Ovary (tissue), 9 donors: ENCODE data around the gene PLK5. TPM values are rescaled to one million over a fixed set of nuclear protein-coding genes. Genes with fewer than 3 reads are reported as not detected.

ENCODE experiments used
- DNase-seq, 5 donors: peaks; one replicate each; pipeline ENCODE4 v3.0.0-alpha.2; 2019 to 2020
- H3K27ac ChIP-seq, 2 donors: fragments of 200-600 bp; one replicate each; pipeline versions ENCODE4 v1.5.1 to v1.8.0; 2019 to 2022
- H3K27me3 ChIP-seq: fragments of 200-600 bp; one replicate; pipeline ENCODE4 v1.8.0; 2022
- H3K36me3 ChIP-seq: fragments of 200-600 bp; sonication (generic); one replicate; pipeline ENCODE4 v1.5.1; 2019
- H3K4me1 ChIP-seq: one replicate; pipeline ENCODE4 v1.8.1; 2013; ENCODE audit warnings: mild to moderate bottlenecking, moderate library complexity; ENCODE audit not compliant: insufficient read depth
- H3K4me3 ChIP-seq: fragments of 200-600 bp; sonication (generic); one replicate; pipeline ENCODE4 v1.5.1; 2017
- H3K9me3 ChIP-seq, 2 donors: fragments of 200-600 bp in 1 of 2; sonication (generic) in 1 of 2; one replicate each; pipeline versions ENCODE4 v1.5.1 to v1.8.1; 2013 to 2019; ENCODE audit warnings: mild to moderate bottlenecking in 1 of 2, moderate library complexity in 1 of 2
- EP300 ChIP-seq: sonication (generic); formaldehyde crosslinking; IDR thresholded peaks from one replicate; pipeline ENCODE4 v1.6.1; 2017; ENCODE audit warnings: antibody characterized with exemption
- POLR2A ChIP-seq: fragments of 450-650 bp; IDR thresholded peaks from one replicate; pipeline ENCODE4 v1.6.1; 2017; ENCODE audit warnings: antibody characterized with exemption, mild to moderate bottlenecking, moderate library complexity
- WGBS, 3 donors: extraction: QIAGEN DNeasy Blood & Tissue Kit in 1 of 3; methylation state at CpG; one replicate each; pipeline versions ENCODE4 v1.1.5 to v1.1.7; 2013 to 2017; 5-methylcytosine and 5-hydroxymethylcytosine counted together
- intact Hi-C, 4 donors: fragments of 100-400 bp; cut with DNase I; formaldehyde crosslinking; loops; one replicate each; pipeline versions ENCODE4 v1.11.0 to v1.15.1; 2022 to 2023
- polyA plus RNA-seq, 2 donors: library from polyadenylated mRNA; stranded (reverse); fragments of 200-250 nt in 1 of 2; fragments of 350-450 nt in 1 of 2; fragmentation: Illumina TruSeq in 1 of 2; extraction: RNeasy Lipid Tissue Mini Kit (QIAGEN cat#74804) in 1 of 2; gene quantifications; one replicate each; pipeline ENCODE4 v1.2.3, GENCODE V29; 2013 to 2014
- total RNA-seq, 7 donors: library from RNA; depleted of rRNA in 2 of 7; stranded (reverse); fragments of >200 nt in 2 of 7; fragmentation: NEBNext Ultra II Directional in 3 of 7; extraction: Animal tissue kit (Norgen Biotek cat#: 25700) in 3 of 7; gene quantifications; one replicate each; pipeline versions ENCODE4 v1.1.0 to v1.2.4, GENCODE V29; 2016 to 2023
- TF ChIP-seq, protein P1 (sequence below), 3 donors: fragments of 450-650 bp in 2 of 3; fragments of 200-600 bp in 1 of 3; IDR thresholded peaks; one replicate each; pipeline versions ENCODE4 v1.5.1 to v1.8.0; 2016 to 2022; ENCODE audit warnings: antibody characterized with exemption in 3 of 3, mild to moderate bottlenecking in 1 of 3
- donor health status: DM: no; HTN: no; CAD: no; lungs with moderate emphysema.
- donor health status: DM: no; HTN: no; CAD: no.
- donor health status: Bipolar disorder and iron deficiency.
- donor health status: DM: yes; HTN: yes; CAD: no.
- donor health status: DM: no; HTN: no; CAD: no.
- donor health status: DM: yes; HTN: yes; CAD: no.

The PLK5 gene
- total and polyA plus RNA-seq, 9 donors, result 0.11 to 1.1 (median 0.65) TPM; not detected in 5

DNA sequence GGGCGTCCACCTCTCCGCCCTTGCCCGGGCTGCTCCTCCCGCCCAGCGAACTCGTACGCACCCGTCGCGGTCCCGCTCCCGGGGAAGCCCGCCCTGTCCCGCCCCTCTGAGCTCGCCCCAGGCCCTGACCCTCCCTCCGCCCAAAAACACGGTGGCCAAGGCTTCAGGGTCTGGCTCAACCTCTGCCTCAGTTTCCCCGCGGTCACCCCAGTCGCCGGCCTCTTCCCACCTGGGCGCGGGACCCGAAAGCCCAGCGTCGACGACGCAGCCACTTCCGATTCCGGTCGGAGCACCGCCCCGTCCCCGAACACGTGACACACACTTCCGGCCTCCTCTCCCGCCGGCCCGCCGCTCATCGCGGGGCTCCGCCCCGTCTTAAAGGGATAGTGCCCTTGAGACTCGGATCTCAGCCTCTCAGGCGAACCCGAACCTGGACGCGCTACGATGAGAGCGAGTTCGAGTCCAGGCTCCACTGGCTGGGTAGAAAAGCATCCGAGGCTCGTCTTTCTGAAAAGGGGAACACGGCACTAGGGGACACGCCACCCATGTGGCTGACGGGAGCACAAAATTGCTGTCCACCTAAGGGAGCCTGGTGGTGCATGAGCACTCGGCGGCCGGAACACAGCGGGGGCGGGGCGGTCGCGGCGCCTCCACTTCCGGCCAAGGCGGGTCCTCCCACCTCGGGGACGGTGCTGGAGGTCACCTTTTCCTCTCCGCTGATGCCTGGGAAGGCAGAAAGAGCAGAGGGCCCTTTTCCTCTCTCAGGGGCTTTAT, 44.8 kb upstream of the PLK5 start, which contains the start of gene C19orf25:
Gene C19orf25 (minus strand): TSS at position 282 of the 774 bp plus-strand sequence. CDS start 312 bp downstream, outside the sequence.
- Histone ChIP-seq H3K27ac (no peak within 1 kb of the TSS), H3K4me1 (peaks cover 4% of the 10 kb centered on the region), H3K4me3 (peak within 1 kb of the TSS; percentile 100), H3K27me3 (no peaks in the 10 kb centered on the region), H3K9me3 (no peaks in the 10 kb centered on the region), H3K36me3 (no peaks in the 10 kb centered on the region)
- TF ChIP-seq EP300 (no peak), POLR2A (peak; percentile 71)
- TF ChIP-seq, protein P1, sequence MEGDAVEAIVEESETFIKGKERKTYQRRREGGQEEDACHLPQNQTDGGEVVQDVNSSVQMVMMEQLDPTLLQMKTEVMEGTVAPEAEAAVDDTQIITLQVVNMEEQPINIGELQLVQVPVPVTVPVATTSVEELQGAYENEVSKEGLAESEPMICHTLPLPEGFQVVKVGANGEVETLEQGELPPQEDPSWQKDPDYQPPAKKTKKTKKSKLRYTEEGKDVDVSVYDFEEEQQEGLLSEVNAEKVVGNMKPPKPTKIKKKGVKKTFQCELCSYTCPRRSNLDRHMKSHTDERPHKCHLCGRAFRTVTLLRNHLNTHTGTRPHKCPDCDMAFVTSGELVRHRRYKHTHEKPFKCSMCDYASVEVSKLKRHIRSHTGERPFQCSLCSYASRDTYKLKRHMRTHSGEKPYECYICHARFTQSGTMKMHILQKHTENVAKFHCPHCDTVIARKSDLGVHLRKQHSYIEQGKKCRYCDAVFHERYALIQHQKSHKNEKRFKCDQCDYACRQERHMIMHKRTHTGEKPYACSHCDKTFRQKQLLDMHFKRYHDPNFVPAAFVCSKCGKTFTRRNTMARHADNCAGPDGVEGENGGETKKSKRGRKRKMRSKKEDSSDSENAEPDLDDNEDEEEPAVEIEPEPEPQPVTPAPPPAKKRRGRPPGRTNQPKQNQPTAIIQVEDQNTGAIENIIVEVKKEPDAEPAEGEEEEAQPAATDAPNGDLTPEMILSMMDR (IDR thresholded peaks at IDR 0.05), result no peak
- intact Hi-C loops, result no loop called here
- peak; percentile 91 to 95 (median 93) for DNase-seq
- 0 to 1% (median 0%) methylated on average over 56 to 71 of the region's 71 CpGs for WGBS, 3 donors

DNA sequence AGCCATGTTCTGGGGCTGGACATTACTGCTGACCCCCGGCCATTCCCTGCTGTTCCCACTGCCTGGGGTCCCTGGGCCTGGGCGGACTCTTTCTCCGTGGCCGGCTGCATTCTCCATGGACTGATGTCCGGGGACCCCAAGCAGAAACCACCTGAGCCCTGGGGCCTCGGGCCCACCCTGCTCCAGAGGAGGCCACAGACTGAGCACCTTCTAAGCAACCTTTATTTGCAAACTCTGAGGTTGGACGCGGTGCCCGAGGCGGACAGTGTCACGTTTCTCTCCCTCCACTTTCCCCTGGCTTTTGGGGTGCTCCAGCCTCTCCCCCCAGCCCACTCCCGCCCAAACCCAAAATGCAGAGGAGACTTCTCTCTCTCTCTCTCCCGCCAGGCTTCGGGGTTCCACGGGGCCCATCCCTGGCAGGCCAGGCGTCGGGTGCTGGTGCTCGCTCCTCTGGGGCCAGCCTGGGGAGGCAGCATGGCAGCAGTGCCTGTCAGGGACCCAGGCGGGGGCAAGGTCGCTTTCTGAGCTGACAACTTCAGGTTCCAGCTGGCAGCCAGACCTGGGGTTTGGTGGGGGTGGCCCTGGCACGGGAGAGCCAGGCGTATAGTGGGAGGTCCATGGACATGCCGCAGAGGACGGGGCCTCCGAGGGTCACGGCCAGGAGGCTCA, 42.5 kb upstream of the PLK5 start:
- H3K9me3 ChIP-seq, result no peaks in the 10 kb centered on the region
- no peak overlapping the region for H3K27ac ChIP-seq
- 82 to 86% (median 85%) methylated on average over 23 to 26 of the region's 26 CpGs for whole genome bisulfite sequencing, 3 donors
- DNase-seq, result peak in 1 of 5 donors; percentile 21
- no peaks in the 10 kb centered on the region for H3K36me3 ChIP-seq
- H3K4me3 ChIP-seq, result no peak overlapping the region
- intact Hi-C loops, result no loop called here
- no peaks in the 10 kb centered on the region for H3K27me3 ChIP-seq
- H3K4me1 ChIP-seq, result peaks cover 4% of the 10 kb centered on the region
- TF ChIP-seq POLR2A (no peak), EP300 (no peak)
- TF ChIP-seq, protein P1 (IDR thresholded peaks at IDR 0.05), result no peak

DNA sequence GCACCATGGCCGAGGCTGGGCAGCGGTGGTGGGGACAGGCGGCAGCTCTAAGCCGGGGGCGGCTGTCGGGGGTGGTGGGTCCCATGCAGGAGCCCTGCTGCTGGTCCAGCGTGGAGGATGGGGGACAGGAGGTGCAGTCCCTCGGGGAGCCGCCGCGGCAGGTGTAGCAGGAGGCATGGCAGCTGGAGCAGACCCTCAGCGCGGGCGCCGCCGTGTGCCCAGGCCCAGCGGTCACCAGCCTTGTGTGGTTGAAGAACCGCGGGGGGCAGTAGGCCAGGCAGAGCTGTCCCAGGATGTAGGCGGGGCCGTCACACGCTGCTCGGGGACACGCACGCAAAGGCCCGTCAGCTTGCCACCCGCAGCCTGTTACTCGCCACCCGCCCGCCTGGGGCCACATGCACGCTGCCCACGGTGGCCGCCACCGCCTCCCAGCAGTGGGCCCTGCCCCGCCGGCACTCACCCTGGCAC, 42.0 kb upstream of the PLK5 start:
- Histone ChIP-seq H3K27me3 (no peaks in the 10 kb centered on the region), H3K36me3 (no peaks in the 10 kb centered on the region), H3K4me3 (no peak overlapping the region), H3K9me3 (no peaks in the 10 kb centered on the region), H3K4me1 (peaks cover 4% of the 10 kb centered on the region), H3K27ac (no peak overlapping the region)
- 88 to 92% (median 89%) methylated on average over 32 to 36 of the region's 36 CpGs for WGBS, 3 donors
- intact Hi-C loops, result no loop called here
- DNase-seq, result peak in 2 of 5 donors; percentile 21 to 31
- TF ChIP-seq, protein P1 (IDR thresholded peaks at IDR 0.05), result no peak
- TF ChIP-seq EP300, result no peak
- TF ChIP-seq POLR2A, result no peak

DNA sequence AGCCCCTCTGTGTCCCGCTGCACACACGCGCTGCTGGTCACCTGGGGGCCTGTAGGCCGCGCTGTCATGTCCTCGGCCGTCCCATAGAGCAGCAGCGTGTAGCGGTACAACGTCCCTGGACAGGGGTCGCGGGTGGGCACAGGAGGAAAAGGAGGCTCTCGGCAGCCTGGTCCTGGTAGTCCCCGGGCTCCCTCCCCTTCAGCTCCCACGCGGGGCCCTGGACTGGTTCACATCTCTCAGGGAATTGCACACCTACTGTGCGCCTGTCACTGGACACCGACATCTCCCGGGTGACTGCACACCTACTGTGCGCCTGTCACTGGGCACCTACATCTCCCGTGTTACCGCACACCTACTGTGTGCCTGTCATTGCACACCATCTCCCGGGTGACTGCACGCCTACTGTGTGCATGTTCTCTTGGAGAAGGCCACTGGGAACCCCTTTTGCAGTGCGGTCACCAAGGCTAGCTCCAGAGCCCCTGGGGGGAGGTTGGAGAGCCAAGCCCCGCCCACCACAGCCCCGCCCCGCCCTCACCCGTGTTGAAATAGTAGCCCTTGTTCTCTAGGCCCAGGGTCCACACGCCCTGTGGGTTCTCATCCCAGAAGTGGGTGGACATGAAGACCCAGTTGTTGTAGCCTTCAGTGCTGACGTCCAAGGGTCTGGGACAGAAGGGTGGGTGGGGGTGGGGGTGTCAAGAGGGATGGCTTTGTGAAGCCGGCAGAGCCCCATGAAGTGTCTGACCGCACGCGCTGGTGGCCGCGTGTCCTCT, 41.3 kb upstream of the PLK5 start:
- no peaks in the 10 kb centered on the region for H3K9me3 ChIP-seq
- no peak overlapping the region for H3K27ac ChIP-seq
- intact Hi-C loops, result no loop called here
- DNase-seq, result peak in 1 of 5 donors; percentile 25
- no peaks in the 10 kb centered on the region for H3K36me3 ChIP-seq
- 76 to 80% (median 77%) methylated on average over 37 of the region's 37 CpGs for WGBS, 3 donors
- TF ChIP-seq, protein P1 (IDR thresholded peaks at IDR 0.05), result no peak
- TF ChIP-seq EP300, result no peak
- TF ChIP-seq POLR2A, result no peak
- no peak overlapping the region for H3K4me3 ChIP-seq
- H3K27me3 ChIP-seq, result no peaks in the 10 kb centered on the region
- peaks cover 4% of the 10 kb centered on the region for H3K4me1 ChIP-seq
